Smooth muscle cell (in vitro differentiated cells): ENCODE data around the gene FAP. TPM values are rescaled to one million over a fixed set of nuclear protein-coding genes. Genes with fewer than 3 reads are reported as not detected.
A peak's percentile ranks its signal among the peaks of the same experiment; 100 is the strongest.

Experiments
- DNase-seq: peaks from one replicate; lab custom pipeline; 2025; ENCODE audit not compliant: unreplicated experiment; lab: John Stamatoyannopoulos, UW
- H2AFZ ChIP-seq: fragments of 200-600 bp; sonication (generic); 2 replicates; pipeline ENCODE4 v1.6.0; 2016; ENCODE audit warnings: antibody characterized with exemption, low read depth, mild to moderate bottlenecking
- H3F3A ChIP-seq: fragments of 200-600 bp; sonication (generic); 2 replicates; pipeline ENCODE4 v1.6.0; 2017; ENCODE audit warnings: antibody characterized with exemption, low read depth
- H3K27ac ChIP-seq: fragments of 200-600 bp; sonication (generic); 2 replicates; pipeline ENCODE4 v1.5.1; 2016; ENCODE audit warnings: low read depth, mild to moderate bottlenecking
- H3K27me3 ChIP-seq: fragments of 200-600 bp; sonication (generic); 2 replicates; pipeline ENCODE4 v1.6.1; 2016; ENCODE audit warnings: low read depth, mild to moderate bottlenecking
- H3K36me3 ChIP-seq: fragments of 200-600 bp; sonication (generic); 2 replicates; pipeline ENCODE4 v1.5.1; 2016; ENCODE audit warnings: low read depth
- H3K4me1 ChIP-seq: fragments of 200-600 bp; sonication (generic); 2 replicates; pipeline ENCODE4 v1.5.1; 2016; ENCODE audit warnings: low read depth
- H3K4me2 ChIP-seq: fragments of 200-600 bp; sonication (generic); 2 replicates; pipeline ENCODE4 v1.6.0; 2016; ENCODE audit warnings: mild to moderate bottlenecking
- H3K4me3 ChIP-seq: fragments of 200-600 bp; sonication (generic); 2 replicates; pipeline ENCODE4 v1.5.1; 2016; ENCODE audit warnings: mild to moderate bottlenecking
- H3K79me2 ChIP-seq: fragments of 200-600 bp; sonication (generic); 2 replicates; pipeline ENCODE4 v1.6.0; 2016; ENCODE audit warnings: low read depth, mild to moderate bottlenecking
- H3K9ac ChIP-seq: fragments of 200-600 bp; sonication (generic); 2 replicates; pipeline ENCODE4 v1.6.0; 2016; ENCODE audit warnings: low read depth
- H3K9me3 ChIP-seq: fragments of 200-600 bp; sonication (generic); replicated peaks from 2 replicates; pipeline ENCODE4 v1.5.1; 2016; ENCODE audit warnings: low read depth
- H4K20me1 ChIP-seq: fragments of 200-600 bp; sonication (generic); 2 replicates; pipeline ENCODE4 v1.6.0; 2016; ENCODE audit warnings: low read depth
- WGBS: methylation state at CpG from one replicate; pipeline ENCODE4 v1.1.7; 2016; ENCODE audit warnings: low lambda C conversion rate; 5-methylcytosine and 5-hydroxymethylcytosine counted together
- polyA plus RNA-seq: library from polyadenylated mRNA; unstranded; fragments of >200 nt; fragmentation: Nextera tagmentation; extraction: Ambion mirVana; gene quantifications from 2 replicates; pipeline ENCODE4 v1.2.1, GENCODE V29; 2016
- total RNA-seq: library from RNA; depleted of rRNA; stranded (reverse); fragments of >200 nt; gene quantifications from 2 replicates; pipeline ENCODE4 v1.2.3, GENCODE V29; 2014
- TF ChIP-seq, protein P1 (sequence below): fragments of 200-600 bp; sonication (generic); IDR thresholded peaks from 2 replicates; pipeline ENCODE4 v1.5.1; 2017; ENCODE audit warnings: borderline replicate concordance, mild to moderate bottlenecking, antibody characterized with exemption; ENCODE audit not compliant: insufficient read depth, poor library complexity, severe bottlenecking

Gene FAP
- total and polyA plus RNA-seq, 2 experiments from 2014 or later = 29.6 to 47.0 TPM

DNA sequence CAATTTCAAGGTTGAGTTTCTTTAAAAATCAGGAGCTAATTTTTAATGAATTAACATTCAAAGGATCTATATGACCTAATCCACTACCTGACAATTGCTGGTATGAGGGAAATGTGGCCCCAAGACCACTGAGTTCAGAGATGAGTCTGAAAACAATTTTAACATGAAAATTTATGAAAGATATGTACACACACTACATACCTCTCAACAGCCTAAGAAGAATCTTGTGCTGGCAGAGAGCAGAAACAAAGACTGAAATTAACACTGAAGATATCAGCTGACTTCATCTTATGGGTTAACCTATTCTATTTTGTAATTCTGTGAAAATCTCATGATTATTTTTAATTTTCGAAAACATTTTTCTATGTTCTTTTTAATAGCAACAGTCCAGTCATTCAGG is 1.7 kb downstream of the FAP start:
- H3K27ac ChIP-seq = peak overlapping the region; percentile 99
- 83% methylated on average over 1 of the region's 1 CpG for WGBS
- H3K4me2 ChIP-seq = peak overlapping the region; percentile 86
- H3K27me3 ChIP-seq = no peaks in the 10 kb centered on the region
- TF ChIP-seq, protein P1, sequence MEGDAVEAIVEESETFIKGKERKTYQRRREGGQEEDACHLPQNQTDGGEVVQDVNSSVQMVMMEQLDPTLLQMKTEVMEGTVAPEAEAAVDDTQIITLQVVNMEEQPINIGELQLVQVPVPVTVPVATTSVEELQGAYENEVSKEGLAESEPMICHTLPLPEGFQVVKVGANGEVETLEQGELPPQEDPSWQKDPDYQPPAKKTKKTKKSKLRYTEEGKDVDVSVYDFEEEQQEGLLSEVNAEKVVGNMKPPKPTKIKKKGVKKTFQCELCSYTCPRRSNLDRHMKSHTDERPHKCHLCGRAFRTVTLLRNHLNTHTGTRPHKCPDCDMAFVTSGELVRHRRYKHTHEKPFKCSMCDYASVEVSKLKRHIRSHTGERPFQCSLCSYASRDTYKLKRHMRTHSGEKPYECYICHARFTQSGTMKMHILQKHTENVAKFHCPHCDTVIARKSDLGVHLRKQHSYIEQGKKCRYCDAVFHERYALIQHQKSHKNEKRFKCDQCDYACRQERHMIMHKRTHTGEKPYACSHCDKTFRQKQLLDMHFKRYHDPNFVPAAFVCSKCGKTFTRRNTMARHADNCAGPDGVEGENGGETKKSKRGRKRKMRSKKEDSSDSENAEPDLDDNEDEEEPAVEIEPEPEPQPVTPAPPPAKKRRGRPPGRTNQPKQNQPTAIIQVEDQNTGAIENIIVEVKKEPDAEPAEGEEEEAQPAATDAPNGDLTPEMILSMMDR = no peak
- H2AFZ ChIP-seq = no peak overlapping the region
- peaks cover 28% of the 10 kb centered on the region for H3K79me2 ChIP-seq
- H3K4me1 ChIP-seq = peaks cover 39% of the 10 kb centered on the region
- no peaks in the 10 kb centered on the region for H3K9me3 ChIP-seq
- no peaks in the 10 kb centered on the region for H3K36me3 ChIP-seq
- peak overlapping the region; percentile 55 for H3K9ac ChIP-seq
- no peaks in the 10 kb centered on the region for H4K20me1 ChIP-seq
- no peak for DNase-seq
- peaks cover 25% of the 10 kb centered on the region for H3F3A ChIP-seq
- H3K4me3 ChIP-seq = peak overlapping the region; percentile 42

DNA sequence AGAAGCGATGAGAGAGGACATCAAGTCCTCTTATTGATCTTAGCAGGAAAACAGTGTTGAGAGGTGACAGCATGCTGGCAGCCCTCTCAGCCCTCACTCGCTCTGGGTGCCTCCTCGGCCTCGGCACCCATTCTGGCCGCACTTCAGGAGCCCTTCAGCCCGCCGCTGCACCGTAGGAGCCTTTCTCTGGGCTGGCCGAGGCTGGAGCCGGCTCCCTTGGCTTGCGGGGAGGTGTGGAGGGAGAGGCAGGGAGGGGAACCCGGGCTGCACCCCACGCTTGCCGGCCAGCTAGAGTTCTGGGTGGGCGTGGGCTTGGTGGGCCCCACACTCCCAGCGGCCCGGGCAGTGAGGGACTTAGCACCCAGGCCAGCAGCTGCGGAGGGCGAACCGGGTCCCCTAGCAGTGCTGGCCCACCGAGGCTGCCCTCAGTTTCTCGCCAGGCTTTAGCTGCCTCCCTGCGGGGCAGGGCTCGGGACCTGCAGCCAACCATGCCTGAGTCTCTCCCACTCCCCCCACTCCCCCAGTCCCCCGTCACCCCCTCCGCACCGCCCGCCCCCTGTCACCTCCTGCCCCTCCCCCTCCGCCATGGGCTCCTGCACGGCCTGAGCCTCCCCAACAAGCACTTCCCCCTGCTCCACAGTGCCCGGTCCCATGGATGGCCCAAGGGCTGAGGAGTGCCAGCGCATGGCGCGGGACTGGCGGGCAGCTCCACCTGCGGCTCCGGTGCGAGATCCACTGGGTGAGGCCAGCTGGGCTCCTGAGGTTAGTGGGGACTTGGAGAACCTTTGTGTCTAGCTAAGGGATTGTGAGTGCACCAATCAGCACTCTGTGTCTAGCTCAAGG is 8.4 kb downstream of the FAP start:
- H3K27me3 ChIP-seq = no peaks in the 10 kb centered on the region
- H3F3A ChIP-seq = no peaks in the 10 kb centered on the region
- no peak overlapping the region for H3K4me3 ChIP-seq
- no peak overlapping the region for H3K27ac ChIP-seq
- no peak overlapping the region for H3K9ac ChIP-seq
- 98% methylated on average over 29 of the region's 38 CpGs for WGBS
- no peaks in the 10 kb centered on the region for H3K4me1 ChIP-seq
- no peak overlapping the region for H2AFZ ChIP-seq
- no peak for DNase-seq
- no peak overlapping the region for H3K4me2 ChIP-seq
- peaks cover 9% of the 10 kb centered on the region for H3K79me2 ChIP-seq
- no peaks in the 10 kb centered on the region for H3K9me3 ChIP-seq
- TF ChIP-seq, protein P1 = no peak
- no peaks in the 10 kb centered on the region for H3K36me3 ChIP-seq
- H4K20me1 ChIP-seq = no peaks in the 10 kb centered on the region

DNA sequence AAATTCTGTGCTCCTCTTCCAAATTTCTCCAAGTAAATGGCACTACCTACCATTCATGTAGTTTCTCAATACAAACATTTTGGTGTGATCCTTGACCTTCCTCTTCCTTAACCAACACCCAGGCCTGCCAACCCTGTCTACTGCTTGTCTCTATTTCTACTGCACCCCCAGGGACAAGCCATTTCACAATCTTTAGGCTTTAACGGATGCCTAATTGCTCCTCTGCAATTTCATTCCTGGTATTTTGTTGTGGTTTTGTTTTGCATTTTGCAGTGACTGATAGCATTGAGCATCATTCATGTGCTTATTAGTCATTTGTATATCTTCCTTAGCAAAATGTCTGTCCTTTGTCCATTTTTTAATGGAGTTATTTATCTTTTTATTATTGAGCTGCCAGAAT is 10.0 kb downstream of the FAP start:
- Histone ChIP-seq H3K4me1 (no peaks in the 10 kb centered on the region), H3F3A (no peaks in the 10 kb centered on the region), H3K36me3 (no peaks in the 10 kb centered on the region), H3K4me2 (peak overlapping the region; percentile 40), H3K4me3 (no peak overlapping the region), H3K9ac (no peak overlapping the region), H3K27me3 (no peaks in the 10 kb centered on the region), H3K9me3 (no peaks in the 10 kb centered on the region), H3K79me2 (peaks cover 3% of the 10 kb centered on the region), H4K20me1 (no peaks in the 10 kb centered on the region), H3K27ac (peak overlapping the region; percentile 66), H2AFZ (no peak overlapping the region)
- no peak for DNase-seq
- WGBS = 3% methylated on average over 1 of the region's 1 CpG
- TF ChIP-seq, protein P1 = no peak

DNA sequence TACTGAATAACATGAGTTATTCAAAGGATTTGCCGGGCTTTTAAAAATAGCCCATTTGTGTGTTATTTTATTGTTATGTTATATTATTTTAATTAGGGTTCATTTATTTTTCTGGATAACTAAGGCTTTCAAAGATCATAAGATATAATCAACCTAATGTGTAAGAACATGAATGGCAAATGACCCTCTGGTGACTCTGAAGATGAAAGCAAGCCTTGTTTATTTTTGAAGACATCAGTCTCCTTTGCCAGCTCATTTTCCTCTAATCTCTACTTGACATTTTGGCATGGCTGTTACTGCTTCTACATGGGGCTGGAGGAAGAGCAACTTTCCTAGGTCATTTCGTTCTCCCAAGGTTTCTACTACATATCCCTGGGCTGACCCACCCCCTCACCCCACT is 10.6 kb downstream of the FAP start:
- TF ChIP-seq, protein P1 = no peak
- H4K20me1 ChIP-seq = no peaks in the 10 kb centered on the region
- no peaks in the 10 kb centered on the region for H3K4me1 ChIP-seq
- WGBS = 59% methylated on average over 2 of the region's 2 CpGs
- H3K4me3 ChIP-seq = no peak overlapping the region
- no peak for DNase-seq
- H3F3A ChIP-seq = no peaks in the 10 kb centered on the region
- peak overlapping the region; percentile 40 for H3K4me2 ChIP-seq
- no peaks in the 10 kb centered on the region for H3K79me2 ChIP-seq
- no peaks in the 10 kb centered on the region for H3K27me3 ChIP-seq
- H2AFZ ChIP-seq = no peak overlapping the region
- H3K36me3 ChIP-seq = no peaks in the 10 kb centered on the region
- H3K27ac ChIP-seq = peak overlapping the region; percentile 66
- no peaks in the 10 kb centered on the region for H3K9me3 ChIP-seq
- no peak overlapping the region for H3K9ac ChIP-seq
